H9 (cell line): ENCODE measurements around the gene DISC1. TPM values are rescaled to one million over a fixed set of nuclear protein-coding genes. Genes with fewer than 3 reads are reported as not detected.

Source experiments
- DNase-seq: peaks from one replicate; pipeline ENCODE4 v3.0.0-alpha.2; 2017
- H2AFZ ChIP-seq: one replicate; pipeline ENCODE4 v1.6.1; 2013; ENCODE audit warnings: mild to moderate bottlenecking, low read length, control low read depth, moderate library complexity
- H2AK5ac ChIP-seq: 2 replicates; pipeline ENCODE4 v1.6.1; 2013; ENCODE audit warnings: low read length, control low read depth, mixed read lengths; ENCODE audit not compliant: insufficient read length
- H2BK120ac ChIP-seq: one replicate; pipeline ENCODE4 v1.6.1; 2013; ENCODE audit warnings: low read depth, mild to moderate bottlenecking, low read length, control low read depth, inconsistent platforms; ENCODE audit not compliant: poor library complexity, severe bottlenecking
- H2BK12ac ChIP-seq: 2 replicates; pipeline ENCODE4 v1.6.1; 2013; ENCODE audit warnings: low read length, control low read depth, mixed read lengths, low read depth; ENCODE audit not compliant: insufficient read length
- H2BK15ac ChIP-seq: 2 replicates; pipeline ENCODE4 v1.6.1; 2013; ENCODE audit warnings: low read depth, low read length, control low read depth
- H2BK20ac ChIP-seq: one replicate; pipeline ENCODE4 v1.6.1; 2013; ENCODE audit warnings: low read depth, mild to moderate bottlenecking, low read length, control low read depth, inconsistent platforms; ENCODE audit not compliant: poor library complexity, severe bottlenecking
- H2BK5ac ChIP-seq: 2 replicates; pipeline ENCODE4 v1.6.1; 2013; ENCODE audit warnings: low read length, control low read depth, mixed read lengths; ENCODE audit not compliant: insufficient read length
- H3K14ac ChIP-seq: 2 replicates; pipeline ENCODE4 v1.6.1; 2013; ENCODE audit warnings: low read length, control low read depth; ENCODE audit not compliant: insufficient read depth
- H3K18ac ChIP-seq: 2 replicates; pipeline ENCODE4 v1.6.1; 2013; ENCODE audit warnings: low read depth, mild to moderate bottlenecking, mixed read lengths, low read length, control low read depth; ENCODE audit not compliant: insufficient read length
- H3K23ac ChIP-seq: 2 replicates; pipeline ENCODE4 v1.6.1; 2013; ENCODE audit warnings: low read length, control low read depth, mixed read lengths, low read depth; ENCODE audit not compliant: insufficient read length
- H3K23me2 ChIP-seq: 2 replicates; pipeline ENCODE4 v1.6.1; 2013; ENCODE audit warnings: low read depth, mild to moderate bottlenecking, mixed read lengths, low read length, control low read depth; ENCODE audit not compliant: insufficient read length, poor library complexity, severe bottlenecking
- H3K27ac ChIP-seq: 2 replicates; pipeline ENCODE4 v1.5.1; 2013; ENCODE audit warnings: low read length, control low read depth, mixed read lengths, low read depth; ENCODE audit not compliant: insufficient read length
- H3K27me3 ChIP-seq: 2 replicates; pipeline ENCODE4 v1.6.1; 2013; ENCODE audit warnings: low read length, control low read depth, inconsistent platforms; ENCODE audit not compliant: insufficient read depth
- H3K4ac ChIP-seq: 2 replicates; pipeline ENCODE4 v1.6.1; 2013; ENCODE audit warnings: low read depth, mild to moderate bottlenecking, control low read depth, inconsistent platforms, low read length, moderate library complexity
- H3K4me1 ChIP-seq: 2 replicates; pipeline ENCODE4 v1.6.1; 2013; ENCODE audit warnings: low read length, control low read depth, inconsistent platforms; ENCODE audit not compliant: insufficient read depth
- H3K4me2 ChIP-seq: 2 replicates; pipeline ENCODE4 v1.6.1; 2013; ENCODE audit warnings: low read length, control low read depth, mixed read lengths; ENCODE audit not compliant: insufficient read length, insufficient read depth
- H3K56ac ChIP-seq: 2 replicates; pipeline ENCODE4 v1.6.1; 2013; ENCODE audit warnings: low read depth, mild to moderate bottlenecking, mixed read lengths, low read length, control low read depth; ENCODE audit not compliant: insufficient read length
- H3K79me1 ChIP-seq: 2 replicates; pipeline ENCODE4 v1.6.1; 2013; ENCODE audit warnings: low read depth, mild to moderate bottlenecking, moderate library complexity, low read length, control low read depth, inconsistent platforms; ENCODE audit not compliant: insufficient read depth, poor library complexity, severe bottlenecking
- H3K79me2 ChIP-seq: 2 replicates; pipeline ENCODE4 v1.6.1; 2013; ENCODE audit warnings: low read length, control low read depth, inconsistent platforms; ENCODE audit not compliant: insufficient read depth
- H3K9ac ChIP-seq: 2 replicates; pipeline ENCODE4 v1.6.1; 2013; ENCODE audit warnings: low read length, control low read depth, mixed read lengths; ENCODE audit not compliant: insufficient read length; ENCODE audit errors: extremely low read depth
- H3K9me3 ChIP-seq: one replicate; pipeline ENCODE4 v1.6.1; 2013; ENCODE audit warnings: low read depth, low read length, inconsistent platforms; ENCODE audit not compliant: control insufficient read depth
- H3T11ph ChIP-seq: one replicate; pipeline ENCODE4 v1.6.1; 2013; ENCODE audit warnings: mild to moderate bottlenecking, low read length, control low read depth, inconsistent platforms
- H4K20me1 ChIP-seq: one replicate; pipeline ENCODE4 v1.6.1; 2013; ENCODE audit not compliant: control insufficient read depth, insufficient read length, insufficient read depth
- H4K5ac ChIP-seq: 2 replicates; pipeline ENCODE4 v1.6.1; 2013; ENCODE audit warnings: low read depth, mild to moderate bottlenecking, mixed read lengths, low read length, control low read depth; ENCODE audit not compliant: insufficient read length
- H4K8ac ChIP-seq: replicated peaks from 2 replicates; pipeline ENCODE4 v1.6.1; 2013; ENCODE audit warnings: low read length, control low read depth, mixed read lengths, low read depth; ENCODE audit not compliant: insufficient read length
- H4K91ac ChIP-seq: 2 replicates; pipeline ENCODE4 v1.6.1; 2013; ENCODE audit warnings: low read depth, mild to moderate bottlenecking, moderate library complexity, mixed read lengths, low read length, control low read depth; ENCODE audit not compliant: insufficient read length
- H3K27ac Mint-ChIP-seq, 3 experiments: 2 replicates in 2 of 3; 3 replicates in 1 of 3; pipeline ENCODE4 v1.8.0; 2020 to 2021; ENCODE audit warnings: mixed read lengths in 3 of 3, mild to moderate bottlenecking in 1 of 3, moderate library complexity in 1 of 3
- H3K27me3 Mint-ChIP-seq: 2 replicates; pipeline ENCODE4 v1.8.0; 2021; ENCODE audit warnings: low read depth, mild to moderate bottlenecking, moderate library complexity, mixed read lengths
- H3K36me3 Mint-ChIP-seq, 3 experiments: 2 replicates in 2 of 3; 3 replicates in 1 of 3; pipeline ENCODE4 v1.8.0; 2020 to 2021; ENCODE audit warnings: low read depth in 3 of 3, mixed read lengths in 3 of 3; ENCODE audit not compliant: insufficient read depth in 1 of 3
- H3K4me1 Mint-ChIP-seq, 2 experiments: 2 replicates each; pipeline ENCODE4 v1.8.0; 2020; ENCODE audit warnings: mixed read lengths in 2 of 2
- H3K4me3 Mint-ChIP-seq, 2 experiments: 2 replicates in 1 of 2; 3 replicates in 1 of 2; pipeline ENCODE4 v1.8.0; 2020 to 2021; ENCODE audit warnings: mild to moderate bottlenecking in 2 of 2, mixed read lengths in 2 of 2, moderate library complexity in 1 of 2
- H3K9me3 Mint-ChIP-seq, 2 experiments: 2 replicates in 1 of 2; 3 replicates in 1 of 2; pipeline ENCODE4 v1.8.0; 2020; ENCODE audit warnings: mild to moderate bottlenecking in 2 of 2, mixed read lengths in 2 of 2, moderate library complexity in 1 of 2
- CTCF ChIP-seq: fragments of 200-600 bp; sonication (generic); conservative IDR thresholded peaks from 3 replicates; pipeline ENCODE4 v1.8.0; 2021; ENCODE audit warnings: antibody characterized with exemption, mild to moderate bottlenecking
- WGBS: extraction: QIAGEN DNeasy Blood & Tissue Kit; methylation state at CpG from one replicate; pipeline ENCODE4 v1.1.7; 2013; ENCODE audit warnings: missing lambda C conversion rate, low lambda C conversion rate, mixed read lengths; ENCODE audit not compliant: insufficient read length; ENCODE audit errors: extremely low coverage; 5-methylcytosine and 5-hydroxymethylcytosine counted together
- total RNA-seq: library from RNA; stranded (reverse); gene quantifications from 2 replicates; pipeline ENCODE4 v1.2.1, GENCODE V29; 2021

The DISC1 gene
- total RNA-seq, 1 experiment from 2014 or later = 2.5 TPM

DNA sequence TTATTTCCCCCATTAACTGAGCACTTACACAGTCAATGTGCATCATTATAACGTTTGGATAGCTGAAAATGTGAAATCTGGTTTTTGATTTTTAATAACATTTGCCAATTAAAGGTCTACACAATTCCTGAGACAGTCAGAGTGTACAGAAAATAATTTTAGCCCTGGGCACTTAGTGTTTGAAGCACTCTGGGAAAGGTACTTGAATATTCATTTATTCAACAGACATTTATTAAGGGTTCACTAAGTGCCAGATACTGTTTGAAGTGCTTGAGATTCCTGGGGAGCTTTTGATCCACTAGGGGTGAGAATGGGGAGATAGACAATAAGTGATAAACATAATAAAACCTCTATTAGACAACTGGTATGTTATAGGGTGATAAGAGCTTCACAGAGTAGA lies 141.8 kb downstream of the DISC1 start:
- no peaks in the 10 kb centered on the region for H3K9me3 Mint-ChIP-seq
- Histone ChIP-seq H4K5ac (no peak overlapping the region), H4K91ac (no peak overlapping the region), H3K18ac (no peak overlapping the region), H2BK5ac (no peak overlapping the region), H3K23ac (no peak overlapping the region), H3K4ac (no peak overlapping the region), H3K27me3 (no peaks in the 10 kb centered on the region), H4K20me1 (no peaks in the 10 kb centered on the region), H4K8ac (no peak overlapping the region), H3K9ac (no peak overlapping the region), H3K4me1 (no peaks in the 10 kb centered on the region), H2BK120ac (no peak overlapping the region), H2BK15ac (no peak overlapping the region), H2AFZ (no peak overlapping the region), H3K4me2 (no peak overlapping the region), H3K9me3 (no peaks in the 10 kb centered on the region), H3K79me1 (no peaks in the 10 kb centered on the region), H3K56ac (no peak overlapping the region), H3K23me2 (no peaks in the 10 kb centered on the region), H3K14ac (no peak overlapping the region), H3K27ac (no peak overlapping the region), H3T11ph (no peak overlapping the region), H3K79me2 (no peaks in the 10 kb centered on the region), H2AK5ac (no peak overlapping the region), H2BK12ac (no peak overlapping the region), H2BK20ac (no peak overlapping the region)
- H3K36me3 Mint-ChIP-seq = no peaks in the 10 kb centered on the region
- no peak for TF ChIP-seq CTCF
- no peak overlapping the region for H3K4me3 Mint-ChIP-seq
- peaks cover 2% of the 10 kb centered on the region; the same call in 1 of the 2 replicates for H3K27me3 Mint-ChIP-seq
- WGBS = no CpG with 5 or more reads among the region's 1 CpG
- no peak for DNase-seq
- H3K27ac Mint-ChIP-seq = no peak overlapping the region
- peaks cover 4 to 5% of the 10 kb centered on the region in 2 experiments; a peak in 3 of 4 replicates for H3K4me1 Mint-ChIP-seq
